IgD-negative memory B cell (primary cell): ENCODE results near the gene ZNF76. TPM values are rescaled to one million over a fixed set of nuclear protein-coding genes. Genes with fewer than 3 reads are reported as not detected.

Experiments used
- H3K27ac Mint-ChIP-seq, 3 donors: one replicate each; pipeline ENCODE4 v1.8.0; 2020 to 2022; ENCODE audit warnings: mild to moderate bottlenecking in 3 of 3, mixed read lengths in 3 of 3, moderate library complexity in 1 of 3
- H3K27me3 Mint-ChIP-seq: one replicate; pipeline ENCODE4 v1.8.0; 2021; ENCODE audit warnings: mixed read lengths
- H3K36me3 Mint-ChIP-seq: one replicate; pipeline ENCODE4 v1.8.0; 2020; ENCODE audit warnings: mild to moderate bottlenecking, mixed read lengths
- H3K4me1 Mint-ChIP-seq, 3 donors: one replicate each; pipeline ENCODE4 v1.8.0; 2020 to 2022; ENCODE audit warnings: mixed read lengths in 3 of 3, mild to moderate bottlenecking in 1 of 3
- H3K4me3 Mint-ChIP-seq, 4 donors: one replicate each; pipeline ENCODE4 v1.8.0; 2020 to 2022; ENCODE audit warnings: mild to moderate bottlenecking in 4 of 4, mixed read lengths in 4 of 4, moderate library complexity in 3 of 4
- H3K9me3 Mint-ChIP-seq, 3 donors: one replicate each; pipeline ENCODE4 v1.8.0; 2020 to 2021; ENCODE audit warnings: mixed read lengths in 3 of 3, mild to moderate bottlenecking in 1 of 3
- polyA plus RNA-seq: library from polyadenylated mRNA; unstranded; fragments of 300-500 nt; fragmentation: Illumina TruSeq; gene quantifications from one replicate; pipeline ENCODE4 v1.2.3, GENCODE V29; 2021

Gene ZNF76
- polyA plus RNA-seq, 1 donor from 2014 or later = 41.5 TPM

DNA sequence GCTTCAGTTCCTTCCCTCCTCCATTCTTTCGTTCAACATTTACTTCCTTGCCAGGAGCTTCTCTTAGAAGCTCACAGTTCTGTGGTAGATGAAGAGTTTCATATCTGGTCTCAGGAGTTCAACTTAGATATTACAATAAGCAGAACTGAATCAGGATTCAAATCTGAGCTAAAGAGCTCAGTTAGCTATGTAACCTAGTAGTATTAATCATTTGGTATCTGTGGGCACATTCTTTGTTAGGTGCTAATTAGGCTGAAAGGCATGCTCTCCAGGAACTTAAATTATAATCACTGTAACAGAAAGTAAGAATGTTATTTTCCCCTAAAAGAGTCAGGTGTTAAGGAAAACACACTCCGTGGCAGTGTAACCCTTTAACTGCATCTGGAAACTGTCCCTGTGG, 8.4 kb downstream of the ZNF76 start:
- H3K4me1 Mint-ChIP-seq = peaks cover 15 to 26% (median 23%) of the 10 kb centered on the region in 3 donors
- H3K27ac Mint-ChIP-seq = no peak overlapping the region
- no peak overlapping the region for H3K4me3 Mint-ChIP-seq
- no peaks in the 10 kb centered on the region for H3K36me3 Mint-ChIP-seq
- peaks cover 2% of the 10 kb centered on the region for H3K27me3 Mint-ChIP-seq
- H3K9me3 Mint-ChIP-seq = no peaks in the 10 kb centered on the region

DNA sequence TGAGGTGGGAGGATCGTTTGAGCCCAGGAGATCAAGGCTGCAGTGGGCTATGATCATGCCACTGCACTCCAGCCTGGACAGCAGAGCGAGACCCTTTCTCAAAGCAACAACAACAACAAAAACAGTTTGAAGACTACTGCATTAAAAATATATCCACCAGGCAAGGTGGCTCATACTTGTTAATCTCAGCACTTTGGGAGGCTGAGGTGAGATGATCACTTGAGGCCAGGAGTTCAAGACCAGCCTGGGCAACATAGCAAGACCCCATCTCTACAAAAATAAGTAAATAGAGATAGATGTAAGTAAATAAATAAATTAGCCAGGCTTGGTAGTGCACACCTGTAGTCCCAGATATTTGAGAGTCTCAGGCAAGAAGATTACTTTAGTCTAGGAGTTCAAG, 12.5 kb downstream of the ZNF76 start:
- H3K36me3 Mint-ChIP-seq = no peaks in the 10 kb centered on the region
- no peak overlapping the region for H3K4me3 Mint-ChIP-seq
- H3K4me1 Mint-ChIP-seq = peaks cover 1 to 7% (median 3%) of the 10 kb centered on the region in 3 donors
- no peak overlapping the region for H3K27ac Mint-ChIP-seq
- no peaks in the 10 kb centered on the region for H3K9me3 Mint-ChIP-seq
- H3K27me3 Mint-ChIP-seq = no peaks in the 10 kb centered on the region

DNA sequence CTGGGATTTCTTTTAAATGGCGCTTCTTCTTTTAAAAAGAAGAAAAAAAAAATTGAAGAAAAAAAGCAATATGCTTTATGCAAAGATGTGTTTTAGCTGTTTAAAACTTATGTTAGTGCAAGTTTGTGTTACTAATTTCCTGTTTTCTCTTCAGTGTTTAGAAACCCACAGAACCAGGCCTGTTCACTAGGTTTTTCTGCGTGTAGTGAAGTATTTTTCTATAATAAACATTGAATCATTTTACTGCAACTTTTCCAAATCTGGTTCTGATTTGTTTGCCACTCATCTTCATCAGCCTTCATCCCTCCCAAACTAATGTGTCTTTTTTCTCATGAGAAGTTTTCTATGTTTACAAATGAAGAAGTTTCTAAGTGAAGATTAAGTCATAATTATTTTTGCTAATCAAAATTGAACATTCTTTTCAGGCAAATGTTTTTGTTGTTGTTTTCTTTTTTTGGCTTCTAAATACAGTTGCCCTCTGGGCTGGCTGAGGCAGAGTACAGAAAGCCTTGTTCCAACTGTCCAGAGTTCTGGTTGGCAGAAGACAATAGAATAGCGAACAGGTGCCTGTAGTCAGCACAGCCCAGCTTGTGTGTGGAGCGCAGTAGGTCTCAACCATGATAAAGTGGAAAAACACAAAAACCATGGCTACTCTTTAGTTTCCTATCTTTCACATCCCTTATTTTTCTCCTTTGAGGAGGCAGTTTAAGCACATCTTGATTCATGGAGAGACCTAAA, 14.5 kb downstream of the ZNF76 start:
- Mint-ChIP-seq H3K4me3 (no peak overlapping the region), H3K27ac (no peak overlapping the region), H3K4me1 (peaks cover 1 to 7% (median 6%) of the 10 kb centered on the region in 3 donors), H3K36me3 (no peaks in the 10 kb centered on the region), H3K27me3 (no peaks in the 10 kb centered on the region), H3K9me3 (no peaks in the 10 kb centered on the region)

GRCh38 chr6:35275744-35276260, 16.3 kb downstream of the ZNF76 start:
- no peaks in the 10 kb centered on the region for H3K27me3 Mint-ChIP-seq
- peak overlapping the region in 1 of 3 donors; percentile 46 for H3K27ac Mint-ChIP-seq
- H3K4me3 Mint-ChIP-seq = no peak overlapping the region
- H3K9me3 Mint-ChIP-seq = no peaks in the 10 kb centered on the region
- H3K36me3 Mint-ChIP-seq = peaks cover 2% of the 10 kb centered on the region
- peaks cover 1 to 6% (median 5%) of the 10 kb centered on the region in 3 donors for H3K4me1 Mint-ChIP-seq

- Mint-ChIP-seq H3K4me3 (no peak overlapping the region), H3K36me3 (peaks cover 4% of the 10 kb centered on the region), H3K4me1 (peaks cover 1 to 6% (median 5%) of the 10 kb centered on the region in 3 donors), H3K9me3 (no peaks in the 10 kb centered on the region), H3K27me3 (no peaks in the 10 kb centered on the region), H3K27ac (no peak overlapping the region)
Observed at GRCh38 chr6:35278708-35279107, 19.2 kb downstream of the ZNF76 start.

DNA sequence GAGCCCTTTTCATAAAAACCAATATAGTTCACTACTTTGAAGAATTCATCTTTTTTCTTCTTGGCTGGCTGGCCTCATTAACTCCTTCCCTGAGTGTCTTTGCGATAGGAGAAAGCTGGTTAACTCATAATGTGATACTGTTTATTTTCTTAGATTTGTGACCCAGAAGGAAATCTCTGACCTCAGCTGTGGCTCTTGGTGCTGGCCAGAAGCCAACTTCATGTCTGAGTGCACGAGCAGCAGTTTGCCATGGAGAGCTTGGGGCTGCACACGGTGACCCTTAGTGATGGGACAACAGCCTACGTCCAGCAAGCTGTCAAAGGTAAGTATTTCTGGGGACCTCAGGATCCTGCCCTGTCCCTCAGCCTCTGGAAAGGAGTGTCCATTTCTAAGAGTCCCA, 21.4 kb downstream of the ZNF76 start:
- no peaks in the 10 kb centered on the region for H3K27me3 Mint-ChIP-seq
- H3K4me3 Mint-ChIP-seq = no peak overlapping the region
- H3K9me3 Mint-ChIP-seq = no peaks in the 10 kb centered on the region
- peaks cover 4% of the 10 kb centered on the region for H3K36me3 Mint-ChIP-seq
- H3K4me1 Mint-ChIP-seq = peaks cover 1 to 6% (median 3%) of the 10 kb centered on the region in 3 donors
- H3K27ac Mint-ChIP-seq = no peak overlapping the region

DNA sequence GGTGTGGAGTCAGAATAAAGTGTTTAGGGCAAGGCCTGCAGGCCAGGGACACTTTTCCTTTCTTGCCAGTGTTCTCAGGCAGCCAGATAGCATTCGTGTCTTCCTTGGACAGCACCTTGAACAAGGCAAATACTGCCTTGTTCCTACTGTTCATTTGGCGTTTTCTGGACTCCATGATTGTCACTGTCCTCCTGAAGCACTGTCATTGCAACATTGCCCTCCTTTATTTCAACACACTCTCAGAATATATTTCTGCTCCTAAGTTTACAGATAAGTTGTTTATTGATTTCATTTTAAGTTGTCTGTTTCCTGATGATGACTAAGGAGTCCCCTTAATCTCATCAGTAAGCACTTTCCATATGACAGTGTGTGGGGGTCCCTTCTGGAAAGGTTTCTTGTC, 22.9 kb downstream of the ZNF76 start:
- peaks cover 0 to 6% (median 3%) of the 10 kb centered on the region in 3 donors for H3K4me1 Mint-ChIP-seq
- no peak overlapping the region for H3K4me3 Mint-ChIP-seq
- no peaks in the 10 kb centered on the region for H3K9me3 Mint-ChIP-seq
- H3K36me3 Mint-ChIP-seq = peaks cover 10% of the 10 kb centered on the region
- H3K27ac Mint-ChIP-seq = no peak overlapping the region
- H3K27me3 Mint-ChIP-seq = no peaks in the 10 kb centered on the region

DNA sequence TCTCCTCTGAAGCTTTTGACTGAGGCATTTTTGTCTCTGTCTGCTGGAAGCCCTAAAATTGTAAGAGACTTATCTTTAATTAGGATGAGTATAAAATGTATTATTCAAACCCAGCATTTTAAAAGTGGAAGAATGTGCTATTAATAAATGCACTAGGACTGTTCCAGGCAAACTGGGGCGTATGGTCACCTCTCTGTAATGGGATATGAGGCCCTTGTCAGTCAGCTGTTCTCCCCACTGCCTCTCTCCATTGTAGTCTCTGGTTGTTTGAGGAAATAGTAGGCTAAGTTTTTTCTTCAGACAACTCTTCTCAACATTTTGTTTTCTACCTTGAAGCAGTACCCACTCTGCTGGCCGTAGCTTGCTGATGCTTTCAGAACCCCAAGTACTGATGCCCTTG, 23.8 kb downstream of the ZNF76 start:
- peaks cover 0 to 4% (median 2%) of the 10 kb centered on the region in 3 donors for H3K4me1 Mint-ChIP-seq
- no peak overlapping the region for H3K4me3 Mint-ChIP-seq
- no peaks in the 10 kb centered on the region for H3K9me3 Mint-ChIP-seq
- H3K36me3 Mint-ChIP-seq = peaks cover 13% of the 10 kb centered on the region
- H3K27ac Mint-ChIP-seq = peak overlapping the region in 1 of 3 donors; percentile 86
- no peaks in the 10 kb centered on the region for H3K27me3 Mint-ChIP-seq

DNA sequence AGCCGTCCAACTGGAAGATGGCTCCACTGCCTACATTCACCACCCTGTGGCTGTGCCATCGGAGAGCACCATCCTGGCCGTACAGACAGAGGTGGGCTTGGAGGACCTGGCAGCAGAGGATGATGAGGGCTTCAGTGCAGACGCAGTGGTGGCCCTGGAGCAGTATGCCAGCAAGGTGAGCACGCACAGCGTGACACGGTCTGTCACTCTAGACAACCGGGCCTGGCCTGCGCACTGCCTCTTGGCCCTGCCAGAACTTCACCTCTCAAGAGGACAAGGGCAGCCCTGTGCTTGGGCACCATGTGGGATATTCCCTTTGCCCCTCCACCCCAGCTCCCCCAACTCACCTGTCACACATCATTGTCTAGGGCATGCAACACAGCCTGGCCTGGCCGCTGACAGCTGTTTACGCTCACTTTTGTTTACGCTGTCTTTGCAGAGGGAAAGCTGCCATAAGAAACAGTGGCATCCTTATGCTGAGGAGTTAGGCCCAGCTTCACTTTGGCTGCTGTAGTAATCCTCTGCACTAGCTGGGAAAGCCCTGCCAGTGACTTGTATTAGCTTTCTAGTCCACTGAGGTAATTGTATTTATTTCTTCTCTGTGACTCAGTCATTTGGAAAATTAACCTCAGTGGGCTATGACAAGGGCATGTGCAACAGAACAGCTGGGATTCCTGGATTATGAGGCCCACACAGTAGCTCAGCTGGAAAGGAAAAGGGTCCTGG, 28.3 kb downstream of the ZNF76 start:
- Mint-ChIP-seq H3K27me3 (no peaks in the 10 kb centered on the region), H3K9me3 (no peaks in the 10 kb centered on the region), H3K4me1 (peaks cover 0 to 8% (median 8%) of the 10 kb centered on the region in 3 donors), H3K27ac (no peak overlapping the region), H3K4me3 (no peak overlapping the region), H3K36me3 (peaks cover 11% of the 10 kb centered on the region)

GRCh38 chr6:35288834-35289233, 29.3 kb downstream of the ZNF76 start:
- Mint-ChIP-seq H3K27ac (peak overlapping the region in 1 of 3 donors; percentile 84), H3K9me3 (no peaks in the 10 kb centered on the region), H3K4me1 (peaks cover 0 to 8% (median 8%) of the 10 kb centered on the region in 3 donors), H3K36me3 (peaks cover 11% of the 10 kb centered on the region), H3K4me3 (no peak overlapping the region), H3K27me3 (no peaks in the 10 kb centered on the region)

- Mint-ChIP-seq H3K4me1 (peaks cover 6 to 12% (median 11%) of the 10 kb centered on the region in 3 donors), H3K9me3 (no peaks in the 10 kb centered on the region), H3K27ac (peak overlapping the region in 1 of 3 donors; percentile 34), H3K4me3 (no peak overlapping the region), H3K36me3 (peaks cover 7% of the 10 kb centered on the region), H3K27me3 (no peaks in the 10 kb centered on the region)
Observed at GRCh38 chr6:35291491-35291890, 32.0 kb downstream of the ZNF76 start.

GRCh38 chr6:35292494-35292893, 33.0 kb downstream of the ZNF76 start:
- Mint-ChIP-seq H3K4me1 (peaks cover 9 to 14% (median 13%) of the 10 kb centered on the region in 3 donors), H3K27ac (peak overlapping the region in 1 of 3 donors; percentile 34), H3K27me3 (no peaks in the 10 kb centered on the region), H3K9me3 (no peaks in the 10 kb centered on the region), H3K4me3 (no peak overlapping the region), H3K36me3 (peaks cover 4% of the 10 kb centered on the region)

- no peaks in the 10 kb centered on the region for H3K9me3 Mint-ChIP-seq
- H3K4me1 Mint-ChIP-seq = peaks cover 10 to 15% (median 14%) of the 10 kb centered on the region in 3 donors
- no peaks in the 10 kb centered on the region for H3K27me3 Mint-ChIP-seq
Observed at GRCh38 chr6:35293681-35294080, 34.1 kb downstream of the ZNF76 start.

GRCh38 chr6:35294308-35294945, 34.9 kb downstream of the ZNF76 start:
- H3K4me1 Mint-ChIP-seq = peaks cover 13 to 22% (median 19%) of the 10 kb centered on the region in 3 donors
- H3K36me3 Mint-ChIP-seq = peaks cover 2% of the 10 kb centered on the region
- H3K9me3 Mint-ChIP-seq = no peaks in the 10 kb centered on the region
- peak overlapping the region in 3 of 4 donors; percentile 38 to 64 (median 58) for H3K4me3 Mint-ChIP-seq
- no peaks in the 10 kb centered on the region for H3K27me3 Mint-ChIP-seq
- peak overlapping the region in 1 of 3 donors; percentile 18 for H3K27ac Mint-ChIP-seq

More at GRCh38 chr6:35293681-35294080, 34.1 kb downstream of the ZNF76 start:
- Mint-ChIP-seq H3K4me3 (no peak overlapping the region), H3K27ac (no peak overlapping the region), H3K36me3 (peaks cover 2% of the 10 kb centered on the region)

DNA sequence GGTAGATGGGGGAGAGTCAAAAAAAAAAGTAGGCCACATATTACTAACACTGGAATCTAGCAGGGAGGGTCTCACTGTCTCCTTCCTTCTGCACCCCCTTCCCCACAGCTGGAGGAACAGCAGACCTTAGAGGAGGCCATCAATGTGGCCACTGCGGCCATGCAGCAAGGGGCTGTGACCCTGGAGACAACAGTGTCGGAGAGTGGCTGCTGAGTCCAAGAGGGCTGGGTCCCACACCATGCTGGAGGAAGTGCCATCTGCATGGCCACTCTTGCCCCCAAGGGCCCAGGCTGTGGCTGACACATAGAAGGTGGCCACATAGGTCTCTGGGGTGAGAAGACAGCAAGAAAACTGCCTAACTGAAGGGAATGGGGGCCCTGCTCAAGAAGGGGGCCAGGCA, 35.5 kb downstream of the ZNF76 start:
- H3K27ac Mint-ChIP-seq = no peak overlapping the region
- peaks cover 19 to 27% (median 23%) of the 10 kb centered on the region in 3 donors for H3K4me1 Mint-ChIP-seq
- H3K4me3 Mint-ChIP-seq = no peak overlapping the region
- H3K36me3 Mint-ChIP-seq = peaks cover 3% of the 10 kb centered on the region
- no peaks in the 10 kb centered on the region for H3K9me3 Mint-ChIP-seq
- H3K27me3 Mint-ChIP-seq = no peaks in the 10 kb centered on the region
